ENCODE results near the gene NYAP1.

NYAP1 gene

DNA sequence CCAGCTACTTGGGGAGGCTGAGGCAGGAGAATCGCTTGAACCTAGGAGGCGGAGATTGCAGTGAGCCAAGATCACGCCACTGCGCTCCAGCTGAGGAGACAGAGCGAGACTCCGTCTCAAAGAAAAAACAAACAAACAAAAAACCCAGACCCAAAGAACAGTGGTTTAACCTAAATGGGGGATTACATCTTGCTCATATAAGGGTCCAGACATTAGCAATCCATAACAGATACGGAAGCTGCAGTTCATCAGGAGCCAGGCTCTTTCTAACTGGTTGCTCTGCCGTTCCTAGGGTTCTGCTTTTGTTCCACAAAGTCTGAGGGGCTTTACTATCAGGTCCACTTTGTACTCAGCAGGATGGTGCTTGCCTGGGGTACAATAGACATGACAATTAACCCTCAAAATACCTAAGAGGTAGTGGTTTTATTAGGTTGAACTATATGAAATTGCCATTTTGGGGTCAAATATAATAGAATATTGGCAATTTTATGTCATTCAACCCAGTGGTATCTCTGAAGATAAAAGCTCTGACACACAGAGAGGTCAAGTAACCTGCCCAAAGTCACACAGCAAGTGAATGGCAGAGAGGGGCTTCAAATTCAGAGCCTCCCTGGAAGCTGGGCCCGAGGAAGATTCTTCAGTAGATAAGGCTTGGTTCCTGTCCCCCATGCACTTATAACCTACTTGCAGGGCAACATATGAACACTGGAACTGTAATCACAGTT is 21.3 kb downstream of the NYAP1 start:
- Histone ChIP-seq H3K9ac (ENCODE audit: low read depth, low read length, poor library complexity, severe bottlenecking) (no peak overlapping the region), H3K9me3 (ENCODE audit: insufficient read depth, low read depth, low read length) (no peaks in the 10 kb centered on the region), H3F3A (ENCODE audit: low read depth) (no peaks in the 10 kb centered on the region), H2AFZ (ENCODE audit: low read length) (no peak overlapping the region), H3K27me3 (ENCODE audit: insufficient read depth, low read length, poor library complexity, severe bottlenecking) (no peaks in the 10 kb centered on the region), H3K4me1 (ENCODE audit: insufficient read depth, low read length, poor library complexity, severe bottlenecking) (no peaks in the 10 kb centered on the region), H3K4me2 (ENCODE audit: low read depth, low read length, poor library complexity, severe bottlenecking) (no peak overlapping the region), H3K4me3 (ENCODE audit: low read length, poor library complexity, severe bottlenecking) (no peak overlapping the region), H4K20me1 (ENCODE audit: insufficient read depth, low read length, poor library complexity, severe bottlenecking) (no peaks in the 10 kb centered on the region), H3K9me2 (replicated peaks; ENCODE audit: low read depth, low read length) (no peaks in the 10 kb centered on the region), H3K36me3 (ENCODE audit: insufficient read depth, low read length) (no peaks in the 10 kb centered on the region), H3K79me2 (ENCODE audit: insufficient read depth, low read length) (no peaks in the 10 kb centered on the region)
- TF ChIP-seq EZH2phosphoT487 (IDR thresholded peaks at IDR 0.05; ENCODE audit: borderline replicate concordance) (no peak), CTCF (conservative IDR thresholded peaks at IDR 0.05; ENCODE audit: low read length) (no peak)

GRCh38 chr7:100506356-100506923 is 22.7 kb downstream of the NYAP1 start:
- Histone ChIP-seq H3K9me3 (ENCODE audit: insufficient read depth, low read depth, low read length) (no peaks in the 10 kb centered on the region), H3F3A (ENCODE audit: low read depth) (no peaks in the 10 kb centered on the region), H3K9me2 (replicated peaks; ENCODE audit: low read depth, low read length) (no peaks in the 10 kb centered on the region), H4K20me1 (ENCODE audit: insufficient read depth, low read length, poor library complexity, severe bottlenecking) (no peaks in the 10 kb centered on the region), H3K4me3 (ENCODE audit: low read length, poor library complexity, severe bottlenecking) (no peak overlapping the region), H3K36me3 (ENCODE audit: insufficient read depth, low read length) (no peaks in the 10 kb centered on the region), H2AFZ (ENCODE audit: low read length) (no peak overlapping the region), H3K79me2 (ENCODE audit: insufficient read depth, low read length) (no peaks in the 10 kb centered on the region), H3K4me1 (ENCODE audit: insufficient read depth, low read length, poor library complexity, severe bottlenecking) (no peaks in the 10 kb centered on the region), H3K27me3 (ENCODE audit: insufficient read depth, low read length, poor library complexity, severe bottlenecking) (no peaks in the 10 kb centered on the region), H3K4me2 (ENCODE audit: low read depth, low read length, poor library complexity, severe bottlenecking) (no peak overlapping the region), H3K9ac (ENCODE audit: low read depth, low read length, poor library complexity, severe bottlenecking) (no peak overlapping the region)
- TF ChIP-seq CTCF (conservative IDR thresholded peaks at IDR 0.05; ENCODE audit: low read length) (no peak), EZH2phosphoT487 (IDR thresholded peaks at IDR 0.05; ENCODE audit: borderline replicate concordance) (no peak)

DNA sequence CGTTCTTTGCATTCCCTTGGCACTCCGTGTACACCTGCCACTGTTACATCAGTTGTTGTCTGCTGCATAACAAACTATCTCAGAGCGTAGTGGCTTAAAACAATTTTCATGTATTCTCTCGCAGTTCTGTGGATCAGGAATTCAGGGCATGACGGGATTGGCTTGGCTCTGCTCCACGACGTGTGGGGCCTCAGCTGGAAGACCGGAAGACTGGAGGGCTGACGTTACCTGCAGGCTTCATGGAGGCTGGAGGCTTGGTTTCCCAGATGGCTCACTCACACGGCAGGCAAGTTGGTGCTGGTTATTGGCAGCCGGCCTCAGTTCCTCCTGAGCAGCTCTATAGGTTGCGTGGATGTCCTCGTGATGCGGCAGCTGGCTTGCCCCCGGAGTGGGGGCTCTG is 25.5 kb downstream of the NYAP1 start:
- no peak overlapping the region for H3K9ac ChIP-seq (ENCODE audit: low read depth, low read length, poor library complexity, severe bottlenecking)
- H3F3A ChIP-seq (ENCODE audit: low read depth) = no peaks in the 10 kb centered on the region
- no peaks in the 10 kb centered on the region for H3K4me1 ChIP-seq (ENCODE audit: insufficient read depth, low read length, poor library complexity, severe bottlenecking)
- no peaks in the 10 kb centered on the region for H3K9me2 ChIP-seq (replicated peaks; ENCODE audit: low read depth, low read length)
- no peak overlapping the region for H2AFZ ChIP-seq (ENCODE audit: low read length)
- no peaks in the 10 kb centered on the region for H4K20me1 ChIP-seq (ENCODE audit: insufficient read depth, low read length, poor library complexity, severe bottlenecking)
- H3K36me3 ChIP-seq (ENCODE audit: insufficient read depth, low read length) = no peaks in the 10 kb centered on the region
- H3K79me2 ChIP-seq (ENCODE audit: insufficient read depth, low read length) = no peaks in the 10 kb centered on the region
- no peak overlapping the region for H3K4me3 ChIP-seq (ENCODE audit: low read length, poor library complexity, severe bottlenecking)
- H3K27me3 ChIP-seq (ENCODE audit: insufficient read depth, low read length, poor library complexity, severe bottlenecking) = no peaks in the 10 kb centered on the region
- no peak overlapping the region for H3K4me2 ChIP-seq (ENCODE audit: low read depth, low read length, poor library complexity, severe bottlenecking)
- no peaks in the 10 kb centered on the region for H3K9me3 ChIP-seq (ENCODE audit: insufficient read depth, low read depth, low read length)
- no peak for TF ChIP-seq CTCF (conservative IDR thresholded peaks at IDR 0.05; ENCODE audit: low read length)
- no peak for TF ChIP-seq EZH2phosphoT487 (IDR thresholded peaks at IDR 0.05; ENCODE audit: borderline replicate concordance)

All from Loucy (cell line).